Bronchial epithelial cell (primary cell): ENCODE measurements around the gene STXBP2. TPM values are rescaled to one million over a fixed set of nuclear protein-coding genes. Genes with fewer than 3 reads are reported as not detected.

Experiments used
- DNase-seq: peaks from one replicate; pipeline ENCODE4 v3.0.0-alpha.2; 2010; ENCODE audit warnings: low read depth
- FAIRE-seq: peaks from 2 replicates; lab custom pipeline; 2011; peaks lifted over from hg19 to GRCh38; lab: Jason Lieb, UNC
- H3K27me3 ChIP-seq: 2 replicates; pipeline ENCODE4 v1.5.1; 2011; ENCODE audit warnings: low read length; ENCODE audit not compliant: control insufficient read depth, insufficient read depth
- H3K36me3 ChIP-seq: 2 replicates; pipeline ENCODE4 v1.5.1; 2011; ENCODE audit warnings: low read length; ENCODE audit not compliant: control insufficient read depth, insufficient read depth
- H3K4me3 ChIP-seq: 2 replicates; pipeline ENCODE4 v1.5.1; 2011; ENCODE audit warnings: mild to moderate bottlenecking, low read depth, low read length, control low read depth
- CTCF ChIP-seq: IDR thresholded peaks from 2 replicates; pipeline ENCODE4 v1.5.1; 2011; ENCODE audit warnings: mild to moderate bottlenecking, moderate library complexity, low read length, control low read depth, inconsistent platforms; ENCODE audit not compliant: insufficient read depth, severe bottlenecking
- total RNA-seq: library from RNA; depleted of rRNA; stranded (reverse); fragments of >200 nt; gene quantifications from 2 replicates; pipeline ENCODE4 v1.2.1, GENCODE V29; 2014

STXBP2 gene
- total RNA-seq, 1 donor from 2014 or later = 47.9 TPM

DNA sequence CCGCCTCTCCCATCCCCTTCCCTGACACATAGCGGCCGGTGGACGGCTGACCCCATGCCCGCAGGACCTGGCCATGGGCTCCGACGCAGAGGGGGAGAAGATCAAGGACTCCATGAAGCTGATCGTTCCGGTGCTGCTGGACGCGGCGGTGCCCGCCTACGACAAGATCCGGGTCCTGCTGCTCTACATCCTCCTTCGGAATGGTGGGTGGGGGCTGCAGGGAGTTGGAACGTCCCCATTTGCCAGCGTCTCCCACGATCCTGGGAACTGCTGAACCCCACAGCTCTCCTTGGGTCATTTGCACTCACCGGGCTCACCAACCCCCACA is 7.6 kb downstream of the STXBP2 start:
- Histone ChIP-seq H3K4me3 (no peak overlapping the region), H3K27me3 (no peaks in the 10 kb centered on the region), H3K36me3 (peaks cover 16% of the 10 kb centered on the region)
- TF ChIP-seq CTCF = no peak
- FAIRE-seq (no peak), DNase-seq (no peak)

GRCh38 chr19:7645163-7645562 is 8.3 kb downstream of the STXBP2 start:
- no peak for DNase-seq
- TF ChIP-seq CTCF = no peak
- peaks cover 13% of the 10 kb centered on the region for H3K36me3 ChIP-seq
- no peak for FAIRE-seq
- no peak overlapping the region for H3K4me3 ChIP-seq
- H3K27me3 ChIP-seq = no peaks in the 10 kb centered on the region

DNA sequence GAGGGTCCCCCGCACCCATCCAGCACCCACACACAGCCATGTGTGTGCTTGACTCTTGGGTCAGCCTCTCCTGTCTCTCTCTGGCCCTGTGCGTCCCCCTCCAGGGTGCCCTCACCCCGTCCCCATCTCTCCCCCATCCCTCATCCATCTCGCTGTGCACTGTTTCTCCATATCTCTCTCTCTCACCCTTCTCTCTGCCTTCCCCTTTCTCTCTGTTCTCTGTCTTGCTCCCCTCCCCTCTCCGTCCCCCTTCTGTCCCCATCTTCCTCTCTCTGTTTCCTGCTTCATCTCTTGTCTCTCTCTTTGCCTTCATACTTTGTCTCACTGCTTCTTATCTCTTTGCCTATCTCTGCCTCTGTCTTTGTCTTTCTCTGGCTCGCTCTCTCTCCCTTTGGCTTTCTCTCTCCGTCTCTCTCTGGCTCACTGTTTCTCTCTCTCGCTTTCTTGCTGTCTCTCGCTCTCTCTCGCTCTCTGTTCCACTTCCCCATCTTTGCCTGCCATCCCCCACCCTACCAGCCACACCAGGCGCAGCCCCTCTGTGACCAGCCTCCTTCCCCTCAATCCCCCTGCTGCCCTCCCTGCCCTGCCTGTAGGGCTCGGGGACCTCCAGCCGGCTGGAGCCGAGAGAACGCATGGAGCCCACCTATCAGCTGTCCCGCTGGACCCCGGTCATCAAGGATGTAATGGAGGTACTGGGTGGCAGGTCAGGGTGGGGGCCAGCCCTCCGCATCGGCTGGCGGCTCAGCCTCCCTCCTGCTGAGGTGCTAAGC is 8.9 kb downstream of the STXBP2 start:
- TF ChIP-seq CTCF = no peak

GRCh38 chr19:7646426-7646700 is 9.5 kb downstream of the STXBP2 start:
- FAIRE-seq = no peak
- H3K4me3 ChIP-seq = no peak overlapping the region
- no peaks in the 10 kb centered on the region for H3K27me3 ChIP-seq
- peaks cover 13% of the 10 kb centered on the region for H3K36me3 ChIP-seq
- TF ChIP-seq CTCF = no peak
- no peak for DNase-seq

More for the DNA sequence above, 8.9 kb downstream of the STXBP2 start:
- no peaks in the 10 kb centered on the region for H3K27me3 ChIP-seq
- DNase-seq (no peak), FAIRE-seq (no peak)
- H3K4me3 ChIP-seq = no peak overlapping the region
- peaks cover 13% of the 10 kb centered on the region for H3K36me3 ChIP-seq

DNA sequence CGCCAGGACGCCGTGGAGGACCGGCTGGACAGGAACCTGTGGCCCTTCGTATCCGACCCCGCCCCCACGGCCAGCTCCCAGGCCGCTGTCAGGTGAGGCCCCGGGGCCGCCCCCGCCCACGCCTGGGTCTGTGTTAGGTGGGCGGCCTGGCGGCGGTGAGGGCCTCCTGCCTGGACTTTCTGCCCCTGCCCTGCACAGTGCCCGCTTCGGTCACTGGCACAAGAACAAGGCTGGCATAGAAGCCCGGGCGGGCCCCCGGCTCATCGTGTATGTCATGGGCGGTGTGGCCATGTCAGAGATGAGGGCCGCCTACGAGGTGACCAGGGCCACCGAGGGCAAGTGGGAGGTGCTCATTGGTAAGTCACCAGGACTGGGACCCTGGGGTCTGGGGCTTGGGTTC is 10.2 kb downstream of the STXBP2 start:
- H3K27me3 ChIP-seq = no peaks in the 10 kb centered on the region
- no peak for TF ChIP-seq CTCF
- FAIRE-seq = no peak

GRCh38 chr19:7648265-7649014 is 11.5 kb downstream of the STXBP2 start:
- DNase-seq (no peak), FAIRE-seq (no peak)
- H3K36me3 ChIP-seq = peaks cover 5% of the 10 kb centered on the region
- H3K4me3 ChIP-seq = no peak overlapping the region
- H3K27me3 ChIP-seq = no peaks in the 10 kb centered on the region
- no peak for TF ChIP-seq CTCF

More for the DNA sequence above, 10.2 kb downstream of the STXBP2 start:
- no peak overlapping the region for H3K4me3 ChIP-seq
- peaks cover 12% of the 10 kb centered on the region for H3K36me3 ChIP-seq
- no peak for DNase-seq
